HG02870 (cell line): Measurements from ENCODE around the gene MED19.
"Not testable (repeated sequence)": the region's sequence is repeated elsewhere in the genome, so short reads cannot be mapped to it uniquely, and the experiment has no call there.

Experiments
- ATAC-seq: cut with Tn5 transposase; IDR thresholded peaks from one replicate; pipeline ENCODE4 v1.9.1; 2021; ENCODE audit warnings: mild to moderate bottlenecking, moderate library complexity; ENCODE audit not compliant: unreplicated experiment

The MED19 gene

DNA sequence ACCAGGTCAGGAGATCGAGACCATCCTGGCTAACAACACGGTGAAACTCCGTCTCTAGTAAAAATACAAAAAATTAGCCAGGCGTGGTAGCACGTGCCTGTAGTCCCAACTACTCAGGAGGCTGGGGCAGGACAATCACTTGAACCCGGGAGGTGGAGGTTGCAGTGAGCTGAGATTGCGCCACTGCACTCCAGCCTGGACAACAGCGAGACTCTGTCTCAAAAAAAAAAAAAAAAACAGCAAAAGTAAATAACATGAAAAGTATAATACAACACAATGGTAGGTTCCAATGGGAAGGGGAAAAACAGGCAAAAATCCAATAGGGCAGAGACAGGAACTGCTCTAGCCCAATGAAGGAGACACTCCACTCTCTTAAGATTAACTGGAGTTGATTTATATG, 6.6 kb downstream of the MED19 start:
- not testable (repeated sequence) for ATAC-seq

DNA sequence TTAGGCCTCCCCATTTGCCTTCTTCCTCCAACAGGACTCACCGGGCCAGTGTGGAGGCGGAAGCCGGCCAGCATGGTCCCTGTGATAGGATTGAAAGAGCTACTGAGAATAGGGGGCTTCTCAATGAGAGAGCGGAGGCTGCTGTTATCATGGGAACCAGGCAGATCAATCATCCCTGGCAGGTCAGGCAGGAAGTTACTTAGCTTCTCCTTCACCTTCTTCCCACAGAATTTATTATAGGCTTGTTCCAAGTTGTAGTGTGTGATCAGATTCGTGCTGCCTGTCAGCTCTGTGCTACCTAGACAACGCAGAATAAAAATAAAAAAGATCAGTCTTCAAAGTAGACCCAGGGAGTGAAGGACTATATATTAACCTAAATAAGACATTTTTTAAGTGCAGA, 7.1 kb downstream of the MED19 start:
- ATAC-seq = no peak

DNA sequence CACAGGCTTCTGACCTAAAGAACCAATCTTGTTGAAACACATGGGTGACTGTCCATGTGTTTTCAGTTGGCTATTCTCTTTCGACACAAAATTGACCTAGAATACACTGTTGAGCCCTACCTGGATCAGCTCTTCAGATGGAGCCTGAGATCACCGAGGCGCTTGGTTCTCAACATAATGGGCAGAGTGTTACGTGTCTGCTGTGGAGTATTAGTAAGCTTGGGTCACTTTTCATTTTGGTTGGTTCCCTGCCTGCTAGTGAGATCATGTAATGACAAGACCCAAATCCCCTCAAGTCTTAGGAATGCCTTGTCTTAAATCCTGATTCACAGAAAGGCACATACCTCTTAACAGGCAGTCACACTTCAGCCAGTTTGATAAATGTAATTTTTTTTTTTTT, 8.7 kb downstream of the MED19 start:
- no peak for ATAC-seq

DNA sequence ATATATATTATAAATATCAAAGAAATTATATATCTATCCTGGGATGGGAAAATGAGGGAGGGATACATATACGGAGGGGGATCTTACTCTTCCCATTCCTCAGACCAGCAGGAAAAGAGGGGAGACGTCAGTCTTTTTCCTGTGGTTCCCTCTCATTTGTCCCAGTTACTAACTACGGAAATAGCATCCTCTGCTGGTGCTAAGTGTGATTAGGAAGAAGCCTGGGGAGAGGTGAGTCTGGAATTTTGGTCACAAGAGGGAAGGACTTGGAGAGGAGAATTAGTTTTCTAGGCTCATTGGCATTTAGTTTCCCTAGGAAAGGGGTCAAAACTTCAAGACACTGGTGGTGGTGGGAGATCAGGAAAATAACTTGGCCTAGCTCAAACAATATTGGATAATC, 11.6 kb downstream of the MED19 start:
- ATAC-seq = no peak

DNA sequence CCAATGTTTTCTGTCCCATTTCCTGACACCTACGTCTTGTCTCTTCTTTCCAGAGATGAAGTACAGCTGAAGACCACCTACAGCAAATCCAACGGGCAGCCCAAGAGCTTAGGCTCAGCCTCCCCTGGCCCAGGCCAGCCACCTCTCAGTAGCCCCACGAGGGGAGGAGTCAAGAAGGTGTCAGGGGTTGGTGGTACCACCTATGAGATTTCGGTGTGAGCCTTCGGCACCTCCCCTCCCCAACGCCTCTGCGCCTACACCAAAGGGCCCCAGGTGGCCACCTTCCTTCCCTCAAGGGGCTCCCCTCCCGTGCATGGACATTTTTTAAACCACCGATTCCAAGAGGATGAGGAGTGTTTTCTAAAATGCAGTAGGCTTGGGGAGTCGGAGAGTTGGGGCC, 12.2 kb downstream of the MED19 start:
- ATAC-seq = no peak

DNA sequence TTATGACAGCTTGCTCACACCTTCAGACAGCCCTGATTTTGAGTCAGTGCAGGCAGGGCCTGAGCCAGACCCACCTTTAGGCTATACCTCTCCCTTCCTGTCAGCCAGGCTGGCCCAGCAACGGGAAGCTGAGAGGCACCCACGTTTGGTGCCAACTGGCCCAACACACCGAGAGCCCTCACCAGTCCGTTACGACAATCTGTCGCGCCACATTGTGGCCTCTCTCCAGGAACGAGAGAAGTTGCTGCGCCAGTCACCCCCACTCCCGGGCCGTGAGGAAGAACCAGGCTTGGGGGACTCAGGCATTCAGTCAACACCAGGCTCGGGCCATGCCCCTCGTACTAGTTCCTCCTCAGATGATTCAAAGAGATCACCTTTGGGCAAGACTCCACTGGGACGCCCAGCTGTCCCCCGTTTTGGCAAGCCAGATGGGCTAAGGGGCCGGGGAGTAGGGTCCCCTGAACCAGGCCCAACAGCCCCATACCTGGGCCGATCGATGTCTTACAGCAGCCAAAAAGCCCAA, 13.1 kb downstream of the MED19 start:
- ATAC-seq = no peak

DNA sequence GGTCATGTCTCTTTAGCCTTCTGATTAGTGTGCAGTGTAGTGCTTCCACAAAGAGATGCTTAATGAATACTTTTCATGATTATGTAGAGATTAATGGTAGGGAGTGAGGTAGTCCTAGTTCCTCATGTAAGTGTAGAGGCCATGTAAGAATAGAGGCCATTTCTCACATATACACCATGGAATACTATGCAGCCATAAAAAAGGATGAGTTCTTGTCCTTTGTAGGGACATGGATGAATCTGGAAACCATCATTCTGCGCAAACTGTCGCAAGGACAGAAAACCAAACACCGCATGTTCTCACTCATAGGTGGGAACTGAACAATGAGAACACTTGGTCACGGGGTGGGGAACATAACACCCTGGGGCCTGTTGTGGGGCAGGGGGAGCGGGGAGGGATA, 21.5 kb downstream of the MED19 start:
- not testable (repeated sequence) for ATAC-seq

DNA sequence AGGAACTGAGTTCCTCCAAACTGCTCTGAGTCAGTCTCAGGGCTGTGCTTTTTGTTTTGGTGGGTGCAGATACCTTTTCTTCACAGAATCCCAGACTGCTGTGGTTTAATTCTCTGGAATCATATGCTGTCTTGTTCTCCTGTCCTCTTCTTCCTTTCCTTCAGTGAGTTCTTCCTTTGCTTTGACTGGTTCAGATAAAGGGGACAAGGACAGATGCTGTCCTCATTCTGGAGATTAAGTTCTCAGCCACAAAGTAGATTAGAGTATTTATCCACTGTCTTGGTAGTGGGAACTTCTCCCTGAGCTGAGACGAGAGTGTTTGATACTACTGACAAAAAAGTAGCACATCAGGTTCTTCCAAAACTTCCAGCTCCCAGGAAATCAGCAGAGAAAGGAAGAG, 30.8 kb downstream of the MED19 start:
- no peak for ATAC-seq

DNA sequence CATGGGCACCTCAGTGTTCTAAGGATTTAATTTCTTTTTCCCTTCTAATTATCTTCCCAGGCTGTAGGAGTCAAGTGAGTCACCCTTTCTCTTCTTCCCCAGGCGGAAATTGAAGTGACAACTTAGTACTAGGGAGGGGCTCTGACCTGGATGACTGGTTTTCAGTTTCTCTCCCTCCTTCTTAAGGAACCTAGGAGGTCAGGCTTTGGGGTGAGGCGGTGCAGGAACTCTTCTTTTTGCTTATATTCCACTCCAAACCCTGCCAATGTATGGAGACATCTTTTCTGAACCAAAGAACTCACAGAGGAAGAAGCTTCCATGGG, 31.5 kb downstream of the MED19 start:
- ATAC-seq = peak; percentile 51

DNA sequence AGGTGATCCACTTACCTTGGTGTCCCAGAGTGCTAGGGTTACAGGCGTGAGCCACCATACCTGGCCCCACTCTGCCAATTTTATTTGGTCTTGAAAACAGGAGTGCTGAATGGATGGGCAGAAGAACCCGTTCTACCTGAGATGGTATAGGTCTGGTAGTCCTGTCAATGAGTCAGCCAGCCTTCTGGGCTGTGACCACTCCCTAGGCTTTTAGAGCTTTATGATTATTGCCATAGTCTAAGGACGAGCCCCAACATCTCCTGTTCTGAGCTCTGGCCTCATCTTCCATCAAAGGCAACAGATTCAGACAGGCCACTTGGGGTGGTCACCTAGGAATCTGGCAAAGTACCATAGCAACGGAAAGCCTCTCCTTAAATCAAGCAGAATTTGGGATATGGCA, 32.6 kb downstream of the MED19 start:
- ATAC-seq = no peak

DNA sequence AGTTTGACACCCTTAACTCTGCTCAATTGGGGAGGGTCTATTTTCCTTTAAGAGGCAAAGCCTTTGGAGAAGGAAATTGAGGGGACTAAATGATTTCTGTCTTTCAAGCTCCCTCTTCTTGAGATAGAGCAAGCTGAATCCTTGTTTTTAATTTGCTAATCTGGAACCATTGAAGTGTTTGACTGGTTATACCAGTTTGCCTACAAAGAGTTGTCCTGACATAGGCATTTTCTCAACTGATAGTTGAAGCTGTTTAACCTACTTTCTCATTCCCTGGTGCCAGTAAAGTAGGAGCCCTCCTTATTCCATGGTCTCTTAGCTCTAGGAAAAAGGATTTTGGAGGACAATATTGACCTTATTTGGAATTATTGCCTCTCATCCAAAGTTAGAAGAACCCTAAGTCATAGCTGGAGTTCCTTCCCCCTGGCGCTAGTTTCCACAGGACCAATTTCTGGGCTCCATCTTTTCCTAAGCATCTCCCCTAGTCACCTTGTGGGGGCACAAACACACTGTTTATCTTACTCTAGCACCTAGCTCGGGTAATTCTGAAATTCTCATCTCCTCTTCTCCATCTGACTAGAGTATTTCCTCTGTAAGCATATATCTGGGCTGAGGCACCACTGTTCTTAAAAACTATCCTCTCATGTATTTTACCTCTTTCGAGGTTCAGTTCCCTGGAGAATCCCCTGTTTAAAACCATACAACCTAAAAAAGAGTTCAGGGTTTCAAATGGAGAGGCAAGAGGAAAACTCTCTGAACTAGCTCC, 36.7 kb downstream of the MED19 start:
- ATAC-seq = peak; percentile 43

DNA sequence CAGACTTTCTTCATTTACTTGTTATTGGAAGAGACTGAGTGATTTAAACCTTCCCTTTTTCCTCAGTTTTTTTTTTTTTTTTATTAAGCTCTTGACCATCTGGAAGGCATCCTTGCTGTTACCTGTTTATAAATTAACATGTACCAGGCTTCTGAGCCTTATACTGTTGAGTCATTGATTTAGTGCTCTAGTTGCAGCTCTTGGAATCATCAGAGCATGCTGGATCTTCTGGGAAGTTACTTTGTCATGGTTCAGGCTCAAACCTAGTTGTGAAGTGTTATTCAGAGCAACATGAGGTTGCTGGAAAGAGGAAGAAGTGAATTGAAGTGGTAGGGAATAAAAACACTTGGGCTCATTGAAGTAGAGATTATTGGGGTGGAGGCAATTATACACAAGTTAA, 37.8 kb downstream of the MED19 start:
- no peak for ATAC-seq

DNA sequence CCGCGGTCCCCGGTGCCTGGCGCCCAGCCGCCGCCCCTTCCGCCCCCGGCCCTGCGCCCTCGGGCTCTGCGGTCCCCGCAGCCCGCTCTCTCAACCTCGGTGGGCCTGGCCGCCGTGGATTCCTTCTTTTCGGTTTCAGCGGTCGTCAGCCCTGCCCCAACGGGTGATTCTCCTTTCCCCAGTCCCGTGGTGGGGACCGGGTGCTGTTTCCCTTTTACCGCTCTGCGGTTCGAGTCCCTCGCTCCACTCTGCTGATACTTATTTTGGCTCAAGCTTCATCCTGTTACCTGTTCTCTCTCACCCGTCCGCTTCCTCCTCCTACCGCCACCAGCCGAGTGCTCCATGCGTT, 43.6 kb downstream of the MED19 start:
- ATAC-seq = peak; percentile 5

DNA sequence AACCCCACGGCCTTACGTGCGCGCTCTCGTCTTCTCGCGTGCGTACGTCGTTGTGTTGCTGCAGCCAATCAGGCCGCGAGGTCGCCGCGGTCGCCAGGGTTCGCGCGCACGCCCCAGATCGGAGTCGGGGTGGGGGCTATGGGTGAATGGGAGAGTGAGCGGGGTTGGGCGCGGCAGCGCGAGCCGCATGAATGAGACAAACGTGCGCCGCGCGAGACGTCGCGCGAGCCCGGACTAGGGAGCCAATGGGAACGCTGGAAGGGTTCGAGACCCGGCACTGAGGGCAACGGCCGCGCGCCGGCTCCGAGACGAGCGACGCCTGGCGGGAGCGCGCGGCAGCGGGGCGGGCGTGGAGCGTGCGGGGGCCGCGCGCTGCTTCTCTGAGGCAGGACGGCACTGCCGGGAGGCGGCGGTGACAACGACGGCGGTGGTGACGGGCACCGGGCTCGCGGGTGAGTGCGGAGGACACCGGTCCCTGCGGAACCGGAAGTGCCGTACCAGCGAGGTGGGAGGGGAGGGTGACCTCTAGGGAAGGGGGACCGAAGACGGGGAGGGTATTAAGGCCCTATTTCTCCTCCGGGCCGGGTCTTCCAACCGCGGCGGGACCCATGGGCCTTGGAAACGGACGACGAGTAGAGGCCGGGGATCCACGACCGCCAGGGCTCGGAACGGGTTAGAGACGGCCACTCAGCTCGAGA, 44.1 kb downstream of the MED19 start, which contains the start of gene ZDHHC5:
ZDHHC5 (plus strand) TSS at position 379 of the 698 bp plus-strand sequence. CDS start 4,977 bp downstream, outside the sequence.
- ATAC-seq = peak; percentile 81

DNA sequence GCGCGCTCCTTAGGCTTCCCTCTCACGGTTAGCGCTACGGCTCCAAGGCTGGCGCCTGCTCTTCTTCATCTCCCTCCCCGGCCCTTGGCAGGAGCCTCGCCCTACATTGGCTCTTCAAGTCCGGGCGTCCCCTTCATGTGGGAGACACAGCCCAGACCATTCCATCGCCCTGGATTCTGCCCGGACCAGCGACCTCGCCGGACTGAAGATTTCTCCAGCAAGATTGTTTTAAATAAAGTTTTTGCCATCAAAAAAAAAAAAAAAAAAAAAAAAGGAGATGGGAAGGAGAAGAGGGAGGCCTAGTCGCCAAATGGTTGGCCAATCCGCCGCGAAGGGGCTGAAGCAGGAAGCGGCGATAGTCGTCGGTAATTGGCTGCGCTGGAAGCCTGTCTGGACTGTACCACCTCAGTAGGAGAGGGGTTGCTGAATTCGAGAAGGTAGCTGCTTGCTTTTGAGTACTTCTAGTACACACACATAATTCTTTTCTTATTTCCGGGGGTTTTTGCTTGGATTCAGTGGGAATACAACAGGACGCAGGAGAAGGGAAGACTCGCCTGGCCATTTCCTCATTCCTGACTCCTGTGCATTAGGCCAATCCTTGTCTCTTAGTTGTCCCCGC, 44.8 kb downstream of the MED19 start:
- ATAC-seq = peak; percentile 65

DNA sequence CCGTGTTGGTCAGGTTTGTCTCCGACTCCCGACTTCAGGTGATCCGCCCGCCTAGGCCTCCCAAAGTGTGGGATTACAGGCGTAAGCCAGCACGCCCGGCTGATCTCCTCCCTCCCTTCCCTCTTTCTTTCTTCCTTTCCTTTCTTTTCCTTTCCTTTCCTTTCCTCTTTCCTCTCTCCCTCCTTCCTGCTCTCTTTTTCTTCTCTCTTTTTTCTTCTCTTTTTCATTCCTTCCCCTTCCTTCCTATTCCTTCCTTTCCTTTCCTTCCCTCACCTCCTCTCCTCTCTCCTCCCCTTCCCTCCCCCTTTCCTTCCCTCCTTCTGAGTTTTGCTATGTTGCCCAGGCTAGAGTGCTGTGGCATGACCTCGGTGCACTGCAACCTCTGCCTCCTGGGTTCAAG, 48.0 kb downstream of the MED19 start:
- ATAC-seq = no peak

DNA sequence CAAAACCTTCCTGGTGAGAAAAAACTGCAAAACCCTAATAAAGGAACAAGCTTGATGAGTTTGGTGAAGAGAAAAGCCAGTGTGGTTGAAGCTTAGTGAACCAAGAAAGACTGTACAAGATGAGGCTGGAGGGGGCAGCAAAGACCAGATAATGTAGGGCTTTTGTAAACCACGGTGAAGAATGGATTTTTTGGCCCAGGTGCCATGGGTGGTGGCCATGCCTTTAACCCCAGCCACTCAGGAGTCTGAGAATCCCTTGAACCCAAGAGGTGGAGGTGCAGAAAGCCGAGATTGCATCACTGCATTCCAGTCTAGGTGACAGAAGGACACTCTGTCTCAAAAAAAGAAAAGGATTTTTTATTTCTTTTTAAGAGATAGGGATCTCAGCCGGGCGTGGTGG, 49.1 kb downstream of the MED19 start:
- no peak for ATAC-seq

DNA sequence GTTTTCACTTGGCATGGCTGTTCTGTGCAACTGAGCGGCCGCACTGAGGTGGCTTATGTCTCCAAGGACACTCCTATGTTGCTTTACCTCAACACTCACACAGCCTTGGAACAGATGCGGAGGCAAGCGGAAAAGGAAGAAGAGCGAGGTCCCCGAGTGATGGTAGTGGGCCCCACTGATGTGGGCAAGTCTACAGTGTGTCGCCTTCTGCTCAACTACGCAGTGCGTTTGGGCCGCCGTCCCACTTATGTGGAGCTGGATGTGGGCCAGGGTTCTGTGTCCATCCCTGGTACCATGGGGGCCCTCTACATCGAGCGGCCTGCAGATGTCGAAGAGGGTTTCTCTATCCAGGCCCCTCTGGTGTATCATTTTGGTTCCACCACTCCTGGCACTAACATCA, 52.3 kb downstream of the MED19 start:
- ATAC-seq = no peak

DNA sequence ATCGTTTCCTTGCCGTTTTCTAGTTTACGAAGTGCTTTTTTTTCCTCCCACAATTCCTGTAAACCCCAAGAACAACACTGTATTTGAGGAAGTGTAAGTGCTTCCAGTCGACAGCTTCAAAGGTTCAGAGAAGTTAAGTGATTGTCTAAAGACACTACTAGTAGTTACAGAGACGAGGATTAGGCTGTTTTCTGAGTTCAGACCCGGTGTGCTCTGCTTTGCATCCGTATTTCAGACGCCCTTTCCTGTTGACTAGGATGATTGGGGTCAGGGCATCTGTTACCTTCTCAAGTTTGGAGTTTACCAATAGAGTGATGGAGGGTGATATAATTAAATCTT, 54.0 kb downstream of the MED19 start:
- no peak for ATAC-seq

DNA sequence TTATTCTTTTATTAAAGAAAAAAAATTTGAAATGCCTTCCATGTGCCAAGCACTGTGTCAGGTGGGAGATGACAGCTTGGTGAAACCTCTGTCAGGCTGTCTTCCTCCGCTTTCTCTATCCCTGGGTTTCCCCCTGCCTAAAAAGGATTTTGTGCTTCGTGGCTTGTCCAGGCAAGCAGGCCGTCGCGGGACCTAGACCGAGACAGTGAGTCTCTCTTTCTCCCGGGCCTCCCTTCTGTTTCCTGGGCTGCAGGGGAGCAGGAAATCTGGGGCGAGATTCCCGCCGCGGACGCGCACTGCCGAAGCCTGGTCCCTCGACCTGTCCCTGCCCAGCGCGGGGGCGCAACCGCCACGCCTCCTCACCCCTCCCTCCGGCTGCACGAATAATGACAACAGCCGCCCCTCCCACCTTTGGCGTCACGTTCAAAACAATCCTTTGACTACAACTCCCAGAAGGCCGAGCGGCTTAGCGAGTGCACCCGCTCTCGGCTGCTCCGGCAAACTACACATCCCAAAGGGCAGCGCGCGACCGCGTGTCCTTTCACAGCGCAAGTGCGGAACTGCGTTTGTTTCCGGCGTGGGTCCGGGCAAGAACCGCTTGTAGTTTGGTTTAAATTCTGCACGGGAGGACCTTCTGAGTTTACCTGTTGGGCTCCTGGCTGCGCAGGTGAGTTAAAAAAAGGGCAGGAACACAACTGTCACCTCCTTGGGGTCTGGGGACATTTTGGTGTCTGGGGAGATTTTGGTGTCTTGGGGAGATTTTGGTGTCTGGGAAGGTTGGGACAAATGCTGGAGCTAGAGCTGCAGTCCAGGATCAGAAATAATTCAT, 54.6 kb downstream of the MED19 start, which contains the start of gene CLP1:
CLP1 (plus strand) TSS at position 569 of the 829 bp plus-strand sequence. CDS start 1,715 bp downstream, outside the sequence.
- ATAC-seq = peak; percentile 99

DNA sequence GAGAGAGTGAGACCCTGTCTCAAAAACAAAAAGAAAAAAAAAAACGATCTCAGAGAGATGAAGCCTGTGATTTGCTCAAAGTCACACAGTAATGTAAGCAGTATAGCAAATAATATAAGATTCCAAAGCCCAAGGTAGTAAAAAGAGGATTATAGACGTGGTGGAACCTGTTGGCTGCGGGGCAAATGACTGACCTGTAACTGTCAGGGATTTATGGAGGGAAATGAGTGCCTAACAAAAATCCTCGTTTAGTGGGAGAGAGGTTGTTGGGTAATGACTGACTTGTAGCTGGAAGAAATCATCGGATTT, 55.2 kb downstream of the MED19 start:
- ATAC-seq = no peak
